ACC112 (cell line): ENCODE data around the gene HTR3E.
"Not testable (repeated sequence)": the region's sequence is repeated elsewhere in the genome, so short reads cannot be mapped to it uniquely, and the experiment has no call there.

Source experiments
- H2AFZ ChIP-seq: fragments of 200-600 bp; sonication (generic); one replicate; pipeline ENCODE4 v1.6.0; 2017; ENCODE audit warnings: antibody characterized with exemption, low read length; ENCODE audit not compliant: unreplicated experiment
- H3K27ac ChIP-seq: fragments of 200-600 bp; sonication (generic); 2 replicates; pipeline ENCODE4 v1.5.1; 2014; ENCODE audit warnings: low read depth, mild to moderate bottlenecking, antibody characterized with exemption, low read length, moderate library complexity
- H3K27me3 ChIP-seq: fragments of 200-600 bp; sonication (generic); 2 replicates; pipeline ENCODE4 v1.6.1; 2014; ENCODE audit warnings: mild to moderate bottlenecking, antibody characterized with exemption, low read length, moderate library complexity, mixed read lengths; ENCODE audit not compliant: insufficient read depth
- H3K36me3 ChIP-seq: fragments of 200-600 bp; sonication (generic); 2 replicates; pipeline ENCODE4 v1.6.1; 2016; ENCODE audit warnings: mild to moderate bottlenecking, antibody characterized with exemption, low read length, moderate library complexity, mixed read lengths; ENCODE audit not compliant: insufficient read depth
- H3K4me1 ChIP-seq: fragments of 200-600 bp; sonication (generic); one replicate; pipeline ENCODE4 v1.6.1; 2016; ENCODE audit warnings: low read length, mixed read lengths; ENCODE audit not compliant: insufficient read depth, unreplicated experiment, control insufficient read depth
- H3K4me3 ChIP-seq: fragments of 200-600 bp; sonication (generic); 2 replicates; pipeline ENCODE4 v1.5.1; 2014; ENCODE audit warnings: mild to moderate bottlenecking, low read depth, low read length
- H3K79me2 ChIP-seq: fragments of 200-600 bp; sonication (generic); one replicate; pipeline ENCODE4 v1.6.0; 2016; ENCODE audit warnings: low read length; ENCODE audit not compliant: control insufficient read depth, unreplicated experiment, insufficient read depth

The HTR3E gene

DNA sequence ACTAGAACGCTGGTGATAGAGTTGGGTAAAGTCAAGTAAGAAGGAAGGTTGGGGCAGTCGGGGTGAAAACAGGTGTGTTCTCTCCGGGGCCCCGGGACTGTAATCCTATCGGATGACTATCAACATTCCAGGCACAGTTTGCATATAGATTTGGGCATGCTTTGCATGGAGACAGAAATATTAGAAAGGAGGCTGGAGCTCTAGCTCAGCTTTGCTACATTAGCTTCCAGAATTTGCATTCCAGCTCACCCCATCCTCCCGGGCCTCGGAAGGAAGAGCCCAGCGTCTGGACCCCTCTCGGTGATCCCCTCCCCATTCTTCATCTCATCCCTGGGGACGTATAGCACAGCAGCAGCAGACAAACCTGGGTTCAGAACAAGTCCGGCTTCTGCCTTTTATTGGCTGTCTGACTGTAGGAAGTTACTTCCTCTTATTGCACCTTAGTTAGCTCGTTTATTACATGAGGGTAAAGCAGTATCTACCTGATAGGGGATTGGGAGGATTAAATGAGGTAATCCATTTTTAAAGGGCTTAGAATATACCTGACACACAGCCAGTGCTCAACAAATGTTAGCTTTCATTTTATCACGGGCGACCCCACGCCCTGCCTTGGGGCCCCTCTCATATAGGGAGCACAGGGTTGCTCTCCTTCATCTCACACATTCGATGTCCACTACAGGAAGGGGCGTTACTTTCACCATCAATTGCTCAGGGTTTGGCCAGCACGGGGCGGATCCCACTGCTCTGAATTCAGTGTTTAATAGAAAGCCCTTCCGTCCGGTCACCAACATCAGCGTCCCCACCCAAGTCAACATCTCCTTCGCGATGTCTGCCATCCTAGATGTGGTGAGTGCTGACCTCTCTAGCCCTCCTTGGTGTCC, 3.2 kb downstream of the HTR3E start:
- Histone ChIP-seq H2AFZ (no peak overlapping the region), H3K79me2 (no peaks in the 10 kb centered on the region)

GRCh38 chr3:184110316-184110725, 13.5 kb downstream of the HTR3E start:
- Histone ChIP-seq H3K27ac (no peak overlapping the region), H3K79me2 (no peaks in the 10 kb centered on the region), H3K4me3 (peak overlapping the region; percentile 35; the same call in 1 of the 2 replicates), H3K27me3 (no peaks in the 10 kb centered on the region), H2AFZ (peak overlapping the region; percentile 77), H3K36me3 (no peaks in the 10 kb centered on the region), H3K4me1 (peaks cover 8% of the 10 kb centered on the region)

More for the DNA sequence above, 3.2 kb downstream of the HTR3E start:
- Histone ChIP-seq H3K27ac (no peak overlapping the region), H3K27me3 (peaks cover 18% of the 10 kb centered on the region), H3K4me3 (no peak overlapping the region), H3K4me1 (peaks cover 11% of the 10 kb centered on the region), H3K36me3 (no peaks in the 10 kb centered on the region)

DNA sequence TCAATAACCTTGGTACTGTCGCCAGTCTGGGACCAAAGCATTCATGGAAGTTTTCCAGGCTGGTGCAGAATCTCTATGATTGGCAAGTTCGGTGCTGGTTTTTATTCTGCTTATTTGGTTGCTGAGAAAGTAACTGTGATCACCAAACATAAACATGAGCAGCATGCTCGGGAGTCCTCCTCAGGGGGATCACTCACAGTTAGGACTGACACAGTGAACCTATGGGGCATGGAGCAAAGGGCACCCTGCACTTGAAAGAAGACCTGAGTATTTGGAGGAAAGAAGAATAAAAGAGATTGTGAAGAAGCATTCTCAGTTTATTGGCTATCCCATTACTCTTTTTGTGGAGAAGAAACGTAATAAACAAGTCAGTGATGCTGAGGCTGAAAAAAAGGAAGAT, 19.2 kb downstream of the HTR3E start:
- no peaks in the 10 kb centered on the region for H3K4me1 ChIP-seq
- no peaks in the 10 kb centered on the region for H3K79me2 ChIP-seq
- no peaks in the 10 kb centered on the region for H3K36me3 ChIP-seq
- H3K4me3 ChIP-seq, result no peak overlapping the region
- no peak overlapping the region for H3K27ac ChIP-seq
- no peak overlapping the region for H2AFZ ChIP-seq
- H3K27me3 ChIP-seq, result peaks cover 17% of the 10 kb centered on the region; the same call in 1 of the 2 replicates

- Histone ChIP-seq H3K27me3 (peaks cover 17% of the 10 kb centered on the region; the same call in 1 of the 2 replicates), H3K36me3 (no peaks in the 10 kb centered on the region), H3K4me3 (no peak overlapping the region), H2AFZ (no peak overlapping the region), H3K27ac (no peak overlapping the region), H3K4me1 (no peaks in the 10 kb centered on the region), H3K79me2 (no peaks in the 10 kb centered on the region)
These were observed 20.8 kb downstream of the HTR3E start for GRCh38 chr3:184117636-184118035.

- not testable (repeated sequence) for H2AFZ ChIP-seq, H3K4me1 ChIP-seq, H3K79me2 ChIP-seq, H3K4me3 ChIP-seq, H3K27ac ChIP-seq, H3K36me3 ChIP-seq
- peaks cover 15% of the 10 kb centered on the region; the same call in 1 of the 2 replicates for H3K27me3 ChIP-seq
These were observed 24.2 kb downstream of the HTR3E start for GRCh38 chr3:184121031-184121430.

- Histone ChIP-seq H3K4me3 (no peak overlapping the region), H3K27ac (no peak overlapping the region), H3K27me3 (no peaks in the 10 kb centered on the region), H3K79me2 (no peaks in the 10 kb centered on the region), H2AFZ (no peak overlapping the region), H3K36me3 (no peaks in the 10 kb centered on the region), H3K4me1 (peaks cover 3% of the 10 kb centered on the region)
These were observed 29.1 kb downstream of the HTR3E start for GRCh38 chr3:184126006-184126405.

DNA sequence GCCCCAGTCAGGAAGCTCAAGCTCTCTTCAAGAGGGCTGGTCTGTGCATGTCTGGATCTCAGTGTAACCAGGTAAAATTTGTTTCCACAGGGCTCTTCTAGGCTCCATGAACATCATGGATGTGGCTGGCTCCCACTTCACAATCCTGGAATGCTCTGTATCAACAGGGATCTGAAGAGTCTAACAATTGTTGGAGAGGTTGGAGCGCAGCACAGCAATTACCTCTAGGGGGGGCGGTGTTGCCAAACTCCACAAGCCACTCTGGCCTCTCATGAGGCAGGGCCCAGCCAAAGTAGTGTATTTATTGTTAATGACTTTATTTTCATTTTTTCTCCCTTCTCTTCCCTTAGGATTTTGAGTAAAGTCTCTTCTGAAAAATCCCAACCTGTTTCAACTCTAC, 32.1 kb downstream of the HTR3E start:
- H2AFZ ChIP-seq, result no peak overlapping the region
- H3K4me3 ChIP-seq, result no peak overlapping the region
- no peaks in the 10 kb centered on the region for H3K79me2 ChIP-seq
- H3K36me3 ChIP-seq, result no peaks in the 10 kb centered on the region
- H3K4me1 ChIP-seq, result peaks cover 12% of the 10 kb centered on the region
- H3K27me3 ChIP-seq, result no peaks in the 10 kb centered on the region
- H3K27ac ChIP-seq, result no peak overlapping the region

DNA sequence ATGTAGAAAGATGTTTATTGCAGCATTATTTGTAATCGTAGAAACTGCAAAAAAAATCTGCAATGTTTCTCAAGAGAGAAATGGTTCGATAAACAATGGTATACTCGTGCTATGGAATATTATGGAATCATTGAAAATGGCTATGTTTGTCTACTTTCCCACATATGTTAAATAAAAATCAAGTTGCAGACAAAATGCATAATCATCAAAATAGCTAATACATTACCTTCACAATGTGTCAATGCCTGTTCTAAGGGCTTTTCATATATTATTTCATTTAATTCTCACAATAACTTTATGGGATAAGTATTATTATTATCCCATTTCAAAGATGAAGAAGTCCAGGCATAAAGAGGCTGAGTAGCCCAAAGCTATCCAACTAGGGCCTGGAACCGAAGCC, 36.1 kb downstream of the HTR3E start:
- Histone ChIP-seq H3K27ac (no peak overlapping the region), H3K4me3 (peak overlapping the region; percentile 86), H3K79me2 (peaks cover 33% of the 10 kb centered on the region), H3K36me3 (peaks cover 5% of the 10 kb centered on the region; the same call in 1 of the 2 replicates), H3K27me3 (no peaks in the 10 kb centered on the region), H2AFZ (no peak overlapping the region), H3K4me1 (peaks cover 22% of the 10 kb centered on the region)

GRCh38 chr3:184133840-184134745, 37.2 kb downstream of the HTR3E start:
- Histone ChIP-seq H2AFZ (peak overlapping the region; percentile 73), H3K4me1 (peaks cover 22% of the 10 kb centered on the region), H3K79me2 (peaks cover 36% of the 10 kb centered on the region), H3K36me3 (peaks cover 5% of the 10 kb centered on the region; the same call in 1 of the 2 replicates), H3K4me3 (peak overlapping the region; percentile 86), H3K27ac (peak overlapping the region; percentile 56), H3K27me3 (no peaks in the 10 kb centered on the region)

- Histone ChIP-seq H3K36me3 (peaks cover 5% of the 10 kb centered on the region; the same call in 1 of the 2 replicates), H3K27ac (peak overlapping the region; percentile 56; the same call in 1 of the 2 replicates), H3K4me3 (peak overlapping the region; percentile 86), H3K4me1 (peaks cover 22% of the 10 kb centered on the region), H3K27me3 (no peaks in the 10 kb centered on the region), H3K79me2 (peaks cover 36% of the 10 kb centered on the region), H2AFZ (peak overlapping the region; percentile 62)
These were observed 37.9 kb downstream of the HTR3E start for GRCh38 chr3:184134746-184135148.
